ENCODE measurements around the gene SORBS1.

The SORBS1 gene

GRCh38 chr10:95454356-95454755, 106.8 kb downstream of the SORBS1 start:
- Histone ChIP-seq H3K9me3 (ENCODE audit: control insufficient read depth, insufficient read depth, low read length) (no peaks in the 10 kb centered on the region), H3K4me1 (ENCODE audit: insufficient read depth, low read length) (peaks cover 4% of the 10 kb centered on the region), H3K36me3 (ENCODE audit: insufficient read depth, low read length) (no peaks in the 10 kb centered on the region), H3K9ac (ENCODE audit: low read depth, low read length) (no peak overlapping the region)

- H3K9ac ChIP-seq (ENCODE audit: low read depth, low read length) = no peak overlapping the region
Observed at GRCh38 chr10:95451568-95452524, 109.3 kb downstream of the SORBS1 start.

GRCh38 chr10:95451150-95451549, 110.0 kb downstream of the SORBS1 start:
- no peaks in the 10 kb centered on the region for H3K36me3 ChIP-seq (ENCODE audit: insufficient read depth, low read length)
- H3K4me1 ChIP-seq (ENCODE audit: insufficient read depth, low read length) = no peaks in the 10 kb centered on the region
- H3K9ac ChIP-seq (ENCODE audit: low read depth, low read length) = no peak overlapping the region
- no peaks in the 10 kb centered on the region for H3K9me3 ChIP-seq (ENCODE audit: control insufficient read depth, insufficient read depth, low read length)

More at GRCh38 chr10:95451568-95452524, 109.3 kb downstream of the SORBS1 start:
- Histone ChIP-seq H3K4me1 (ENCODE audit: insufficient read depth, low read length) (no peaks in the 10 kb centered on the region), H3K36me3 (ENCODE audit: insufficient read depth, low read length) (no peaks in the 10 kb centered on the region), H3K9me3 (ENCODE audit: control insufficient read depth, insufficient read depth, low read length) (no peaks in the 10 kb centered on the region)

DNA sequence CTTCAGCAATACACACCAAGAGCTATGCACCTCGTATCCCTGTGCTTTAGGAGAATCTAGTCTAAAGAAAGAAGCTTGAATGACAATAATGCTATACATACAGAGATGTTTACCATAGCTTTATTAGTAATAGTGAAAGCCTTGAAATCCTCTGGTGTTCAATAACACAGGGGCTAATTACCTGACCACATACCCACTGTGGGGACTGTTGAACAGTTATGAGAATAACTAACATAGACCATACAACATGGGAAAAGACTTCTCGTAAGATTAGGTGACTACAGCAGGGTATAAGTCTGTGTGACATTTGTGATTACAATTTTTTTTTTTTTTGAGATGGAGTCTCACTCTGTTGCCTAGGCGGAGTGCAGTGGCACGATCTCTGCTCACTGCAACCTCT, 111.0 kb downstream of the SORBS1 start:
- H3K9me3 ChIP-seq (ENCODE audit: control insufficient read depth, insufficient read depth, low read length) = no peaks in the 10 kb centered on the region
- H3K4me1 ChIP-seq (ENCODE audit: insufficient read depth, low read length) = 0 out of 2 replicates have a peak, but pooled peaks cover 5% of the 10 kb centered on the region
- H3K9ac ChIP-seq (ENCODE audit: low read depth, low read length) = no peak overlapping the region
- no peaks in the 10 kb centered on the region for H3K36me3 ChIP-seq (ENCODE audit: insufficient read depth, low read length)

GRCh38 chr10:95447685-95448084, 113.5 kb downstream of the SORBS1 start:
- H3K9ac ChIP-seq (ENCODE audit: low read depth, low read length) = no peak overlapping the region
- no peaks in the 10 kb centered on the region for H3K36me3 ChIP-seq (ENCODE audit: insufficient read depth, low read length)
- H3K4me1 ChIP-seq (ENCODE audit: insufficient read depth, low read length) = 0 out of 2 replicates have a peak, but pooled peaks cover 10% of the 10 kb centered on the region
- no peaks in the 10 kb centered on the region for H3K9me3 ChIP-seq (ENCODE audit: control insufficient read depth, insufficient read depth, low read length)

DNA sequence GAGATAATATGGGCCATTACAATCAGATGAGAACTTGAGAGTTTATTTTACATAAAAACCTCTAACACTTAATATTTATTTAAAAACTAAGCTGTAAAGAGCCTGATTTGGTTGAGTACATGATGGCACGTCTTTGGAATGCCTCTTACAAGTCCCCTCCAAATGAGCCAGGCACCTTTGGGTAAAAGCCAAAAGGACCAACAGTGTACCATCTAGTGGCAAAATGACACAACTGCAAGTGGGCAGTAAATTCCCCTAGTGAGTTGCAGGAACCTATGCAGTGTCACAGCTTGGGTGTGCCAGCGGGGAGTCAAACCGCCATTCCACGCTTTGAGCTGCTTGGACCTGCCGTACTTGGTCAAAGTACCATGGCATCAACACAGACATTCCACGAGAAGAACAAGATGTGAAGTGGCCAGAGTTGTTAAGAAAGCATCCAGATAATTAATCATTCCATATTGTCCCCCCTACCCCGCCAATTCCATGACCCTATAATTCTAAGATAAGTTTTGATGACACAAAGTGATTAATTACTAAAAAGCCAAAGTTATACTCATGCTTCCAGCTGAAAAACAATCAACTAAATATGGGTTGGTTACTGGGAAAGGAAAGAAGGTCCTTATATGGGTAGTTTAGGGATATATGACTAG, 115.2 kb downstream of the SORBS1 start:
- no peaks in the 10 kb centered on the region for H3K9me3 ChIP-seq (ENCODE audit: control insufficient read depth, insufficient read depth, low read length)
- H3K4me1 ChIP-seq (ENCODE audit: insufficient read depth, low read length) = 0 out of 2 replicates have a peak, but pooled peaks cover 10% of the 10 kb centered on the region
- no peaks in the 10 kb centered on the region for H3K36me3 ChIP-seq (ENCODE audit: insufficient read depth, low read length)
- H3K9ac ChIP-seq (ENCODE audit: low read depth, low read length) = no peak overlapping the region

DNA sequence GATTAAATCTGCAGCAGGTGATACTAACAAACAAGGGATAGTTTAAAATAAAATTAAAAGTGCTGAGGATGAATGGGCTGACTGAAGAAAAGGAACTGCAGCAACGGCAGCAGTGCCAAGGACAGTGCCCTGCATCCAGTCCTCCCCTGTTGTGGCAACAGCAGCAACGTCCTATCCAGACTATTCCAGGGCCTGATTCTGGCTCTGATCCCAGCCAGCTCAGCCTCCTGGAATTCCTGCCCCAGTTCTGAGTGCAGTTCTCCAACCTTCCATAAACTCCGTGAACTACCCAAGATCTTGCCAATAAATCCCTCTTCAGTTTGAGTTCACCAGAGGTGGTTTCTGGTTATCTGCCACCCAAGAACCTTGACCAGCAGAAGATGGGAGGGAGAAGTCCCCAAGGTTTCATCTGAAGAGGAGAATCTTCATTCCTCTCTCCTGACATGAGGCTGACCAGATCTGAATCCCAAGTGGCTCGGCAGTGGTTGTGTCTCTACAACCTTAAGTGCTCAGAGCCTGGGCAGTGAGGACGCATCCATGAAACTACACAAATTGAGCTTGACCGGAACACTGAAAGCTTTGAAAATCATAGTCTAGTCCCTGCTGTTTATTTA, 115.8 kb downstream of the SORBS1 start:
- Histone ChIP-seq H3K9ac (ENCODE audit: low read depth, low read length) (no peak overlapping the region), H3K36me3 (ENCODE audit: insufficient read depth, low read length) (no peaks in the 10 kb centered on the region), H3K4me1 (ENCODE audit: insufficient read depth, low read length) (0 out of 2 replicates have a peak, but pooled peaks cover 10% of the 10 kb centered on the region), H3K9me3 (ENCODE audit: control insufficient read depth, insufficient read depth, low read length) (no peaks in the 10 kb centered on the region)

GRCh38 chr10:95444792-95445191, 116.4 kb downstream of the SORBS1 start:
- 0 out of 2 replicates have a peak, but pooled peaks cover 10% of the 10 kb centered on the region for H3K4me1 ChIP-seq (ENCODE audit: insufficient read depth, low read length)
- H3K36me3 ChIP-seq (ENCODE audit: insufficient read depth, low read length) = no peaks in the 10 kb centered on the region
- H3K9me3 ChIP-seq (ENCODE audit: control insufficient read depth, insufficient read depth, low read length) = no peaks in the 10 kb centered on the region
- no peak overlapping the region for H3K9ac ChIP-seq (ENCODE audit: low read depth, low read length)

DNA sequence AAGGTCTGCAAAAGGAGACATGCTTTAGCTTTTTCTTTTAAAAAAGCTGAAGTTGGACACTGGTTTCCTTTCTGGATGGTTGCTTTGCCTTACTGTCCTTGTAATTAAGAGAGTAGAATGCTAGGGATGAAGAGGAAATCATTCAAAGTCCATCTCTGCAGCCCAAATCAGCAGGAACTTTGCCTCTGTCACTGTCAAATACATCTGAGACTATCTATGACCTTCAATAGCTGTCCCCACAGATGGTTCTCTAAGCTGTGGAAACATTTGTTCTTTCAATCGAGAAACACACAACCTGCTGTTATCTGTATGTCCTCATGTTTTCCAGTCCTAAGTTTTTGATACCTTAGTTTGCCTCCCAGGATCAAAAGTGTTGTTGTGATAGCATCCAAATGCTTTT, 117.5 kb downstream of the SORBS1 start:
- H3K9ac ChIP-seq (ENCODE audit: low read depth, low read length) = no peak overlapping the region
- no peaks in the 10 kb centered on the region for H3K9me3 ChIP-seq (ENCODE audit: control insufficient read depth, insufficient read depth, low read length)
- 0 out of 2 replicates have a peak, but pooled peaks cover 10% of the 10 kb centered on the region for H3K4me1 ChIP-seq (ENCODE audit: insufficient read depth, low read length)
- no peaks in the 10 kb centered on the region for H3K36me3 ChIP-seq (ENCODE audit: insufficient read depth, low read length)

DNA sequence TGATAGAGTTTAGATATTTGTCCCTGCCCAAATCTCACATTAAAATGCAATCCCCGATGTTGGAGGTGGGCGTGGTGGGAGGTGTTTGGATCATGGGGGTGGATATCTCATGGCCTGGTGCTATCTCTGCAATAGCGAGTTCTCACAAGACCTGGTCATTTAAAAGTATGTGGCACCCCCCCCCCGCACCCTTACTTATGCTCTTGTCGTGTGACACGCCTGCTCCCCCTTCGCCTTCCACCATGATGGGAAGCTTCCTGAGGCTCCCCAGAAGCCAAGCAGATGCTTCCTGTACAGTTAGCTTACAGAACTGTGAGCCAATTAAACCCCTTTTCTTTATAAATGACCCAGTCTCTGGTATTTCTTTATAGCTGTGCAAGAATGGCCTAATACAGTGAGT, 118.8 kb downstream of the SORBS1 start:
- 0 out of 2 replicates have a peak, but pooled peaks cover 10% of the 10 kb centered on the region for H3K4me1 ChIP-seq (ENCODE audit: insufficient read depth, low read length)
- H3K9ac ChIP-seq (ENCODE audit: low read depth, low read length) = no peak overlapping the region
- H3K36me3 ChIP-seq (ENCODE audit: insufficient read depth, low read length) = no peaks in the 10 kb centered on the region
- H3K9me3 ChIP-seq (ENCODE audit: control insufficient read depth, insufficient read depth, low read length) = no peaks in the 10 kb centered on the region

DNA sequence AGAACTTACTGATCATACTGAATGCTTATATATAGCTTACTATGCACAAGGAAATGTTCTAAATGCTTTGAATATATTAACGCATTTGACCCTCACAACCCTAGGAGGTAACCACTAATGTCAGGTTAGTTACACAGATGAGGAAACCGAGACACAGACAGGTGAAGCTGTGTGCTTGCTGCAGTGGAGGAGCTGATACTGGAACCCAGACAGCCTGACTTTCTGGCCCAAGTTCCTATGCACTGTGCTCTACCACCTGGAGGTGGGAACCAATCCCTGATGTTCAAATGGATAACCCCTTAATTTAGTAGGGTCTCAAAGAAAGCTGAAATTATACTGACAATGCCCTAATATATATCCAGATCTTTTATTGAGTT, 119.6 kb downstream of the SORBS1 start:
- no peak overlapping the region for H3K9ac ChIP-seq (ENCODE audit: low read depth, low read length)
- no peaks in the 10 kb centered on the region for H3K9me3 ChIP-seq (ENCODE audit: control insufficient read depth, insufficient read depth, low read length)
- 0 out of 2 replicates have a peak, but pooled peaks cover 10% of the 10 kb centered on the region for H3K4me1 ChIP-seq (ENCODE audit: insufficient read depth, low read length)
- no peaks in the 10 kb centered on the region for H3K36me3 ChIP-seq (ENCODE audit: insufficient read depth, low read length)

GRCh38 chr10:95440756-95441546, 120.2 kb downstream of the SORBS1 start:
- no peaks in the 10 kb centered on the region for H3K36me3 ChIP-seq (ENCODE audit: insufficient read depth, low read length)
- 0 out of 2 replicates have a peak, but pooled peaks cover 10% of the 10 kb centered on the region for H3K4me1 ChIP-seq (ENCODE audit: insufficient read depth, low read length)
- no peak overlapping the region for H3K9ac ChIP-seq (ENCODE audit: low read depth, low read length)
- no peaks in the 10 kb centered on the region for H3K9me3 ChIP-seq (ENCODE audit: control insufficient read depth, insufficient read depth, low read length)

DNA sequence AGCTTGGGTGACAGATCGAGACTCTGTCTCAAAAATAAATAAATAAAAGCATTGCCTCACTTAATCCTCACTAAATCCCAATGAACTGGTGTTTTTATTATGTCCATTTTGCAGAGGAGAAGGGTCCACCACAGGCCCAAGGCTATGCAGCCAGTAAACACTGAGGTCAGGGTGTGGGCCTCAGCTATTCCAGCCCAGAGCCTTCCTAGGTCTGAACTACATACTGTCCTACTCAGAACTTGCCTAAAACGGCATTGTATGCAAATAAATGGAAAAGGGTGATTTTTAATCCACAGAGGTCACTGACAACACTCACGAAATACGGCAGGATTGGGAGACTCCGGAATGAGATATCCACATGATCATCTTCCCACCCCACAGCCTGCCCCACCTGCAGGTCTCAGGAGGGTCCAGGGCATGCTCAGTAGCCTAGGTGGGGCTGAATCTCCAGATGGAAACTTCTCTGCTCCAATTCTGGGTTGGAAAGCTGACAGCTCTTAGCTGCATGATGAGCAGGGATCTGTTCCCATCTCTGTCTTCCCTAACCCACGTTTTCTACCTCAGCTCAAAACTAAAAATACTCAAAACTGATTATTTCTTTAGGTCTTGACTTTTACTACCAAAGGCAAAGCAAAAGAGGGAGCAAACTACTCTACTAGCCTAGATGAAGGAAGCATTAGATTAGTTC, 121.0 kb downstream of the SORBS1 start:
- Histone ChIP-seq H3K9me3 (ENCODE audit: control insufficient read depth, insufficient read depth, low read length) (no peaks in the 10 kb centered on the region), H3K4me1 (ENCODE audit: insufficient read depth, low read length) (0 out of 2 replicates have a peak, but pooled peaks cover 5% of the 10 kb centered on the region), H3K36me3 (ENCODE audit: insufficient read depth, low read length) (no peaks in the 10 kb centered on the region), H3K9ac (ENCODE audit: low read depth, low read length) (no peak overlapping the region)

Data from ES-I3 (cell line).